Fibroblast of mammary gland (primary cell): ENCODE measurements around the gene INTS2.

ENCODE experiments used
- DNase-seq: peaks from one replicate; pipeline ENCODE4 v3.0.0-alpha.2; 2010; ENCODE audit warnings: low read depth
- H3K4me3 ChIP-seq: 2 replicates; pipeline ENCODE4 v1.5.1; 2011; ENCODE audit warnings: low read depth, mild to moderate bottlenecking, low read length, moderate library complexity; ENCODE audit not compliant: control insufficient read depth
- TF ChIP-seq, protein P1 (sequence below): conservative IDR thresholded peaks from 2 replicates; pipeline ENCODE4 v1.5.1; 2011; ENCODE audit warnings: low read depth, low read length, inconsistent platforms; ENCODE audit not compliant: control insufficient read depth, insufficient read depth

INTS2 gene

DNA sequence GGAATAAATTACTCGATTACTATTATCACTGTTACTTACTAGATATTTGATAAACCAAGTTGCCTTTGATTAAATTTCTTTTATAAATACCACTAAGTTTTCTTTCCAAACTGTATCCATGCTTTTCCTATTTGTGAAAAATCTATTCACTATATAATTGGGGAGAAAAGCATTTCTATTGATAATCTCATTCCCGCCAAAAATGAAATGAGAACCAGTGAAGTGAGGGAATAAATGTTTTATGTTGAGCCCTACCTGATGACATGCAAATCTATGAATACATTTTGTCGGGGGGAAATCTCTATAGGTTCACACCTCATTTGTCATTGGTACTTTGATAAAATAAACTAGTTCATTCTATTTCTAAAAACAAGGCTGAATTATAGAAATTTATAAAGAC is 80.1 kb downstream of the INTS2 start:
- TF ChIP-seq, protein P1, sequence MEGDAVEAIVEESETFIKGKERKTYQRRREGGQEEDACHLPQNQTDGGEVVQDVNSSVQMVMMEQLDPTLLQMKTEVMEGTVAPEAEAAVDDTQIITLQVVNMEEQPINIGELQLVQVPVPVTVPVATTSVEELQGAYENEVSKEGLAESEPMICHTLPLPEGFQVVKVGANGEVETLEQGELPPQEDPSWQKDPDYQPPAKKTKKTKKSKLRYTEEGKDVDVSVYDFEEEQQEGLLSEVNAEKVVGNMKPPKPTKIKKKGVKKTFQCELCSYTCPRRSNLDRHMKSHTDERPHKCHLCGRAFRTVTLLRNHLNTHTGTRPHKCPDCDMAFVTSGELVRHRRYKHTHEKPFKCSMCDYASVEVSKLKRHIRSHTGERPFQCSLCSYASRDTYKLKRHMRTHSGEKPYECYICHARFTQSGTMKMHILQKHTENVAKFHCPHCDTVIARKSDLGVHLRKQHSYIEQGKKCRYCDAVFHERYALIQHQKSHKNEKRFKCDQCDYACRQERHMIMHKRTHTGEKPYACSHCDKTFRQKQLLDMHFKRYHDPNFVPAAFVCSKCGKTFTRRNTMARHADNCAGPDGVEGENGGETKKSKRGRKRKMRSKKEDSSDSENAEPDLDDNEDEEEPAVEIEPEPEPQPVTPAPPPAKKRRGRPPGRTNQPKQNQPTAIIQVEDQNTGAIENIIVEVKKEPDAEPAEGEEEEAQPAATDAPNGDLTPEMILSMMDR = no peak
- no peak for DNase-seq
- H3K4me3 ChIP-seq = no peak overlapping the region

DNA sequence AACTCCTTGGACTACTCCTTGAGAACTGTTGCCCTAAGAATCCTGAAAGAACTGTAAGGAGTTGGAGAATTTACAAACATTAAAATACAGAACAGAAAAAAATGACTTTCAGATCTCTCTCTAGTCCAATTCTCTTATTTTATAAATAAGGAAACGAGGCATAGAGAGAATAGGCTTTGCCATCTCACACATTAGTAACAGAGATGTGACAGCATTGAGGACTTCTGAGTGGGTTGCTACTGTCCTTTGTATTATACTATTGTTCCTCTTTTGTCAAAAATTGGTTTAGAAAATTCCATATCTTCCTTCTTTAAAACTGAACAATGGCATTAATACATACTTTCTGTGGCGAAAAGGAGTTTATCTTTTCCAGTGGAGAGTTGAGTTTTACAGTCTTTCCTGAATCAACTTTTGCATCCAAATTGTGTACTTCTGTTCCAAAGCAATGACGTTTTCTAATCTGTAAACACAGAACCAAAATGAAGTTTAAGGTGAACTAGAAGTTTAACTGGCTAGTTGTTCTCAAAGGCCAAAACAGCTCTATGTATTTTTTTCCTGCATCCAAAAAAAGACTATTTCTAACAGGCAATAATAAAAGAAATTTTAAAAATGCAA is 80.9 kb downstream of the INTS2 start:
- no peak overlapping the region for H3K4me3 ChIP-seq
- DNase-seq = no peak
- TF ChIP-seq, protein P1 = no peak

- DNase-seq = no peak
- no peak overlapping the region for H3K4me3 ChIP-seq
- TF ChIP-seq, protein P1 = no peak
These were observed 81.7 kb downstream of the INTS2 start for GRCh38 chr17:61846088-61846487.

DNA sequence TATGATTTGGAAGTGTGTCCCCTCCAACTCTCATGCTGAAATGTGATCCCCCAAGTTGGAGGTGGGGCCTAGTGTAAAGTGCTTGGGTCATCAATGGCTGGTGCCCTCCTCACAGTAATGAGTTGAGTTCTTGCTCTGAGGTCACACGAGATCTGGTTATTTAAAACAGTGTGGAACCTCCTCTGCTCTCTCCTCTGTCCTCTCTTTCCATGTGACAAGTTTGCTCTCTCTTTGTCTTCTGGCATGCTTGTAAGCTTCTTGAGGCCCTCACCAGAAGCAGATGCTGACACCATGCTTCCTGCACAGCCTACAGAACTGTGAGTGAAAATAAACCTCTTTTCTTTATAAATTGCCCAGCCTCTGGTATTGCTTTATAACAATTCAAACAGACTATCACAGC is 84.3 kb downstream of the INTS2 start:
- TF ChIP-seq, protein P1 = no peak
- DNase-seq = no peak
- H3K4me3 ChIP-seq = no peak overlapping the region

- no peak overlapping the region for H3K4me3 ChIP-seq
- TF ChIP-seq, protein P1 = no peak
- no peak for DNase-seq
These were observed 84.9 kb downstream of the INTS2 start for GRCh38 chr17:61842899-61843298.

- TF ChIP-seq, protein P1 = no peak
- no peak for DNase-seq
- H3K4me3 ChIP-seq = no peak overlapping the region
These were observed 88.4 kb downstream of the INTS2 start for GRCh38 chr17:61839300-61839786.
